A172 (cell line): ENCODE results near the gene FAT1. TPM values are rescaled to one million over a fixed set of nuclear protein-coding genes. Genes with fewer than 3 reads are reported as not detected.

ENCODE experiments used
- DNase-seq: peaks from one replicate; pipeline ENCODE4 v3.0.0-alpha.2; 2015; ENCODE audit warnings: low spot score
- total RNA-seq: library from RNA; depleted of rRNA; stranded (reverse); fragments of >200 nt; shearing (Covaris generic); gene quantifications from 2 replicates; pipeline ENCODE4 v1.2.3, GENCODE V29; 2014

The FAT1 gene
- total RNA-seq, 1 experiment from 2014 or later: 128 TPM

- no peak for DNase-seq
Measured at GRCh38 chr4:186580669-186581068, 143.0 kb downstream of the FAT1 start.

GRCh38 chr4:186570193-186570996 lies 153.3 kb downstream of the FAT1 start:
- peak; percentile 23 for DNase-seq

DNA sequence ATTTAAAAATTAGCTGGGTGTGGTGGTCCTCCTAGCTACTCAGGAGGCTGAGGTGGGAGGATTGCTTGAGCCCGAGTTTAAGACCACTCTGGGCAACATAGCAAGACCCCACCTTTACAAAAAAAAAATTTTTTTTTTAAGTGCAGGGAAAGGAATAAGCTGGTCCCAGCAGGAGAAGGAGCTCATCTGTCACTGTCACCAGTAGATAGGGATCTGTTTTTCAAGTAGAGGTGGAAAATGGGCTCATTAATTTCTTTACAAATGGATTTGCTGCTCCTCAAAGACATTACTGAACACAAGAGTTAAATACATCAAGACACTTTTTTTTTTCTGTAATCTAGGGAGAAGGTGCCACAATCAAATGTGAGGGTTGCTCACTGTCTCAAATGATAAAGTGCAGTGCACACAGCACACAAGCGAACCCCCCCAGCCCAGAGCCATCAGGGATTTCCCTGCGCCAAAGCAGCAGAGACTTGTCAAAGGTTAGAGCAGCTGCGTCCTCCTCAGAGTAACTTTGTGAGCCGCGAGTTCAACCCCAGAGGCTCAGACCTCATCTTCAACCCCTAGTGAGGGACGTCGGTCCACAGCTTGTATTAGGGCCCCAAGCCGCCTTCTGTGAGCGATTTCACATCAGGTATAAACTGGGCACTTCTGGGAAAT lies 154.0 kb downstream of the FAT1 start:
- DNase-seq: no peak

- DNase-seq: no peak
Measured at GRCh38 chr4:186566068-186566467, 157.6 kb downstream of the FAT1 start.

GRCh38 chr4:186563761-186564160 lies 159.9 kb downstream of the FAT1 start:
- DNase-seq: no peak

GRCh38 chr4:186561748-186562147 lies 161.9 kb downstream of the FAT1 start:
- no peak for DNase-seq

- no peak for DNase-seq
Measured at GRCh38 chr4:186560647-186561046, 163.0 kb downstream of the FAT1 start.

GRCh38 chr4:186557486-186557885 lies 166.2 kb downstream of the FAT1 start:
- peak; percentile 67 for DNase-seq

GRCh38 chr4:186557061-186557460 lies 166.6 kb downstream of the FAT1 start:
- peak; percentile 6 for DNase-seq

DNA sequence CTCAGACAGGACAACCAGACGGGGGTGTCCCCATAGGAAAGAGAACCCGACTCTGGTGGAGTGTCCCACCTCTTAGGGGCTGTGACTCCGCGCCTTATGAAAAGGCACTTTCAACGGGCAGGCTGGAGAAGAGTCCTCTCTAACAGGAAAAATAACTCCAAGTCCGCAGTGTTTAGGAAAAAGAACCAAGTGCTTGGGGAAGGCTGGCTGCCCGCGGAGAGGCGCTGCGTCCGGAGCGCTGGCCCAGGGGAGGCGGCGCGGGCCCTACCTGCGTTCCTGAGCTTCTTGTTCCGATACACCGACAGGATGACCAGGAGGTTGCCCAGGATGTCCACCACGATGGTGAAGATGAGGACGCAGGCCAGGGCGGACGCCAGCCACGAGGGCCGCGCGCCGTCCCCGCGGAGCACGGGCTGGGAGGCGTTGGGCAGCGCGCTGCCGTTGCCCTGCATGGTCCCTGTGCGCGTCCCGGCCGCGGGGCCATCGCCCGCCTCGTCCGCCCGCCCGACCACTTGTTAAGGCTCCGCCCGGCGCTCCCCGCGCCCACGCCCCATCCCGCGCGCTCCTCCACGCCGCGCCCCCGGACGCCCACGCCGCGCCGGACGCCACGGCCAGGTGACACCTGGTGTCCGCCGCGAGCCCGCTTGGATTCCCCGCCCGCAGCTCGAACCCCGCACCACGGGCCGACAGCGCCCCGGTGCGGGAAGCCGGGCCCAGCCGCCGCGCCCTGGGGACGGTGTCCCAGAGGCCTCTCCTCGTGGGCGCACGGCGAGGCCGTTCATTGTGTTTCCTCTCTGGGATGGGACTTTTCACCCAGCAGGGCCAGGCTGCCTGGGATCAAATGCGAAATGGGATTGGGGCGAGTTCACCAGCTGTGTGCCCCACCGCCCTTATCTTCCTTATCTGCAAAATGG lies 168.5 kb downstream of the FAT1 start, which contains the start of gene MTNR1A:
MTNR1A (minus strand) TSS at position 654 of the 914 bp plus-strand sequence; CDS start at position 452, 202 bp downstream.
- DNase-seq: no peak

- DNase-seq: no peak
Measured at GRCh38 chr4:186554539-186554913, 169.1 kb downstream of the FAT1 start.

DNA sequence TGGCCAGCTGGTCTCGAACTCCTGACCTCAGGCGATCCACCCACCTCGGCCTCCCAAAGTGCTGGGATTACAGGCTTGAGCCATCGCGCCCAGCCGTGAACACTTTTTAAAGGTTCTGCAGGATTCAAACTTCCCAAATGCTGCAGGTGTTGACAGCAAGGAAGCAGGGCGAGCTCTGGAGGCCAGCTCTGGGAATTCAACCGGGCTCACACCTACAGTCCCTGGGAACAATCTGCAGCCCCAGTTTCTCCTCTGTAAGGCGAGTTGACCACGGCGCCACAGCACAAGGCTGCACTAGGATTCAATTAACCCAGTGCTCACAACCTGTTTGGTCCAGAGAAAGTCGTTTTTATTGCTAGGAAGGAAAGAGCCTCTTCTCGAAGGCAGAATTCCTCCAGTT lies 169.9 kb downstream of the FAT1 start:
- DNase-seq: no peak

GRCh38 chr4:186551849-186552248 lies 171.8 kb downstream of the FAT1 start:
- DNase-seq: no peak

- DNase-seq: no peak
Measured at GRCh38 chr4:186545436-186545835, 178.2 kb downstream of the FAT1 start.

DNA sequence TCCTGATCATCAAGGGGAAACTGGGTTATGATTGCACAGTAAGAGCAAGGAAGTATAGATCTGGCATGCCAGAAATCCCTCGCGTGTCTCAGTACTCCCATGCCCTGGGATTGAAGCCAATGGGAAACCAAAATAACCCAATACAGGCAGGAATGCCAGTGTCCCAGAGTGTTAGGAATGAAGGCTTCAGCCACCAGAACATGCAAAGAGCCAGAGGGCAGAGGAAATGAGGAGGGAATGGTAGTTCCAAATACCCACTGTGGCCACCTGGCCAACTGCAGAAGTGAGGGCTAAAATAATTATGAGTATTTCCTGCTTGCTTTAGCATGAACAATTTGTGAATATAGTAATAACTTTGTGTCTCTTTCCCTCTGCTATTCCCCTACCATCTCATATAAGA lies 180.4 kb downstream of the FAT1 start:
- DNase-seq: no peak

GRCh38 chr4:186541801-186542200 lies 181.9 kb downstream of the FAT1 start:
- no peak for DNase-seq

DNA sequence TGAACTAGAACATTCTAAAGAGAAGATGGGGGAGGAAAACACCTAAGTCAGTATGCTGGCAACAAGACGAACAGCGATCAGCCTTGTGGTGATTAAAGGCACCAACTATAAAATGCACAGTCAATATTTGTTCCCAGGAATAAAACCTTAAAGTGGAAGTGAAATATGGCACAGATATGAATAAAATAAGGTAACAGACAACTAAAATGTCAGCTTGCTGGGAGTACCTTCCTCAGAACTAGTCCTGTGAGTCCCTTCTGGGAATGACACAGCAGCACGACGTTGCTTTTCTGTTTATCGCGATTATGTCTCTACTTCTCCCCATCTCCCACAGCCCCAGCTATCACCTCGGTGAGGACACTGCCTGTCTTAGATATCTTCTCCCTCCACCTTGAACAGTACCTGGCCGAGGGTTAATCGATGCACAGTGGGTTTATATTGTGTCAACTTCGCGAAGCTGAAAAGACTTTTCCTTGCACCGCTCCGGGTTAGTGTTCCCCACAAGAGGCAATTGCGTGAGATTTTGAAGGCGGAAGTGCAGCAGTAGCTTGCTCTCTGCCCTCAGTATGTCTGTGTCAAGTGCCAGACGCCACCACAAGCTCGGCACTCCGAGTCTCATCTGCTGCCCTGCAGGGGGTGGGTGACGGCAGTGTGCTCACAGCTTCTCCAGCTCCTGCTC lies 185.7 kb downstream of the FAT1 start:
- DNase-seq: no peak
